ENCODE results near the gene TMEM88. TPM values are rescaled to one million over a fixed set of nuclear protein-coding genes. Genes with fewer than 3 reads are reported as not detected.
A peak's percentile ranks its signal among the peaks of the same experiment; 100 is the strongest.

Gene TMEM88
- total RNA-seq, 1 donor: 0.36 TPM

DNA sequence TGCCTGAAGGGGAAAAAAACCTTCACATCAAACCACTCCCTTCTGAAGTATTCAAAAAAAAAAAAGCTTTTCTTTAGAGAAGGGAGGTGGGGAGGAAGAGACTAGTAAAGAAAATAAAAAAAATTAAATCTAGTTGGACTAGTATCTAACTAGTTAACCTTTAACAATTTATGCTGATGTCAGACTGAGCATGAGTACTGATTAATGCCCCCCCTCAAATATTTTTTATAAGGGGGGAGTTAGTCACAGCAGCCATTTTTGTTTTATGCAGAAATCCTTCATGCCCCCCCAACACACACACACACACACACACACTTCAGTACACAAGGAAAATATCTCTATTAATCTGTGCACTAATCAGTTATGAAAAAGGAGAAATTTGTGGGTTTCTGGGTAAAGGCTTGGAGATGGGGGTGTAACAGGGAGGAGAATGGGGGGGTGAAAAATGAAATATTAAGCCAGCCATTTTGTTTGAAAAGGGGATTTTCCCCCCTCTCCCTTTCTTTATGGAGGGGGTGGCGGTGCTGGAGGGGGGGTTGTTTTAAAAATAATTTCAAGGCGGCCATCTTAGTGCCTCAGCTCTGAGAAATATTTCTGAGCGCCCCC, 29.0 kb downstream of the TMEM88 start:
- Histone ChIP-seq H3K36me3 (ENCODE audit: insufficient read depth, low read length) (peaks cover 33% of the 10 kb centered on the region), H4K20me1 (ENCODE audit: insufficient read depth, low read length) (peaks cover 9% of the 10 kb centered on the region), H3K4me1 (ENCODE audit: insufficient read depth, low read length) (peaks cover 33% of the 10 kb centered on the region), H3K27ac (ENCODE audit: low read depth, low read length) (peak overlapping the region; percentile 68), H3K4me2 (ENCODE audit: insufficient read depth, low read length) (peak overlapping the region; percentile 90), H3K79me2 (ENCODE audit: insufficient read depth, low read length) (peaks cover 18% of the 10 kb centered on the region), H3K9me3 (ENCODE audit: low read depth, low read length) (no peaks in the 10 kb centered on the region), H3K4me3 (ENCODE audit: insufficient read depth, low read length) (peak overlapping the region; percentile 64), H2AFZ (ENCODE audit: low read length) (peak overlapping the region; percentile 62), H3K27me3 (ENCODE audit: insufficient read depth, low read length) (no peaks in the 10 kb centered on the region)
- TF ChIP-seq, protein P1, sequence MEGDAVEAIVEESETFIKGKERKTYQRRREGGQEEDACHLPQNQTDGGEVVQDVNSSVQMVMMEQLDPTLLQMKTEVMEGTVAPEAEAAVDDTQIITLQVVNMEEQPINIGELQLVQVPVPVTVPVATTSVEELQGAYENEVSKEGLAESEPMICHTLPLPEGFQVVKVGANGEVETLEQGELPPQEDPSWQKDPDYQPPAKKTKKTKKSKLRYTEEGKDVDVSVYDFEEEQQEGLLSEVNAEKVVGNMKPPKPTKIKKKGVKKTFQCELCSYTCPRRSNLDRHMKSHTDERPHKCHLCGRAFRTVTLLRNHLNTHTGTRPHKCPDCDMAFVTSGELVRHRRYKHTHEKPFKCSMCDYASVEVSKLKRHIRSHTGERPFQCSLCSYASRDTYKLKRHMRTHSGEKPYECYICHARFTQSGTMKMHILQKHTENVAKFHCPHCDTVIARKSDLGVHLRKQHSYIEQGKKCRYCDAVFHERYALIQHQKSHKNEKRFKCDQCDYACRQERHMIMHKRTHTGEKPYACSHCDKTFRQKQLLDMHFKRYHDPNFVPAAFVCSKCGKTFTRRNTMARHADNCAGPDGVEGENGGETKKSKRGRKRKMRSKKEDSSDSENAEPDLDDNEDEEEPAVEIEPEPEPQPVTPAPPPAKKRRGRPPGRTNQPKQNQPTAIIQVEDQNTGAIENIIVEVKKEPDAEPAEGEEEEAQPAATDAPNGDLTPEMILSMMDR (IDR thresholded peaks at IDR 0.05; ENCODE audit: extremely low read depth, low read depth, low read length): no peak
- DNase-seq (ENCODE audit: insufficient read length, low spot score, missing footprints): peak; percentile 88

DNA sequence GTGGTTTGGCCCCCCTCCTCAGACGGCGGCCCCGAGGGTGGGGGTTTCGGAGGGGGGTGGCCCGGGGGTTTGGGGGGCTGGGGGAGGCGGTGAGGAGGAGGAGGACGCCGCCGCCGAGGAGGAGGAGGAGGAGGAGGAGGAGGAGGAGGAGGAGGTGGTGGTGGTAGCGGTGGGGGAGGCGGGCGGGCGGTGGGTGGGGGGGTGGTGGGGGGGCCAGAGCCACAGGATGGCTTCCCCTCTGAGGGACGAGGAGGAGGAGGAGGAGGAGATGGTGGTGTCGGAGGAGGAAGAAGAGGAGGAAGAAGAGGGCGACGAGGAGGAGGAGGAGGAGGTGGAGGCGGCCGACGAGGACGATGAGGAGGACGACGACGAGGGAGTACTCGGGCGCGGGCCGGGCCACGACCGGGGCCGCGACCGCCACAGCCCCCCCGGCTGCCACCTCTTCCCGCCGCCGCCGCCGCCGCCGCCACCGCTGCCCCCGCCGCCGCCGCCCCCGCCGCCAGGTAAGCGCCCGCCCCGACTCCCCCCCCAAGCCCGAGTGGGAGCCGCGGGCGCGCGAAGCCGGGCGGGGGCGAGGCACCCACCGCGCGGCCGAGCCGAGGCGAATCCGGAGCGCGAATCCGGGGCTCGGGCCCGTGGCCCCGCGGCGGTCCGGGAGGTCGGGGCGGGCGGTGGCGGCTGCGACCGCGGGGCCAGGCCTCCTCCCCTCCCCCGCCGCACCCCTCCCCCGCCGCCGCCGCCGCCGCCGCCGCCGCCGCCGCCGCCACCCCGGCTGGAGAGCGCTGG, 29.9 kb downstream of the TMEM88 start:
- peaks cover 42% of the 10 kb centered on the region for H3K4me1 ChIP-seq (ENCODE audit: insufficient read depth, low read length)
- peaks cover 28% of the 10 kb centered on the region for H3K36me3 ChIP-seq (ENCODE audit: insufficient read depth, low read length)
- TF ChIP-seq, protein P1 (IDR thresholded peaks at IDR 0.05; ENCODE audit: extremely low read depth, low read depth, low read length): no peak
- peaks cover 18% of the 10 kb centered on the region for H4K20me1 ChIP-seq (ENCODE audit: insufficient read depth, low read length)
- peak overlapping the region; percentile 97 for H3K4me2 ChIP-seq (ENCODE audit: insufficient read depth, low read length)
- no peaks in the 10 kb centered on the region for H3K27me3 ChIP-seq (ENCODE audit: insufficient read depth, low read length)
- DNase-seq (ENCODE audit: insufficient read length, low spot score, missing footprints): peak; percentile 90
- peak overlapping the region; percentile 95 for H3K4me3 ChIP-seq (ENCODE audit: insufficient read depth, low read length)
- no peak overlapping the region for H3K27ac ChIP-seq (ENCODE audit: low read depth, low read length)
- peaks cover 27% of the 10 kb centered on the region for H3K79me2 ChIP-seq (ENCODE audit: insufficient read depth, low read length)
- H2AFZ ChIP-seq (ENCODE audit: low read length): no peak overlapping the region
- H3K9me3 ChIP-seq (ENCODE audit: low read depth, low read length): no peaks in the 10 kb centered on the region

DNA sequence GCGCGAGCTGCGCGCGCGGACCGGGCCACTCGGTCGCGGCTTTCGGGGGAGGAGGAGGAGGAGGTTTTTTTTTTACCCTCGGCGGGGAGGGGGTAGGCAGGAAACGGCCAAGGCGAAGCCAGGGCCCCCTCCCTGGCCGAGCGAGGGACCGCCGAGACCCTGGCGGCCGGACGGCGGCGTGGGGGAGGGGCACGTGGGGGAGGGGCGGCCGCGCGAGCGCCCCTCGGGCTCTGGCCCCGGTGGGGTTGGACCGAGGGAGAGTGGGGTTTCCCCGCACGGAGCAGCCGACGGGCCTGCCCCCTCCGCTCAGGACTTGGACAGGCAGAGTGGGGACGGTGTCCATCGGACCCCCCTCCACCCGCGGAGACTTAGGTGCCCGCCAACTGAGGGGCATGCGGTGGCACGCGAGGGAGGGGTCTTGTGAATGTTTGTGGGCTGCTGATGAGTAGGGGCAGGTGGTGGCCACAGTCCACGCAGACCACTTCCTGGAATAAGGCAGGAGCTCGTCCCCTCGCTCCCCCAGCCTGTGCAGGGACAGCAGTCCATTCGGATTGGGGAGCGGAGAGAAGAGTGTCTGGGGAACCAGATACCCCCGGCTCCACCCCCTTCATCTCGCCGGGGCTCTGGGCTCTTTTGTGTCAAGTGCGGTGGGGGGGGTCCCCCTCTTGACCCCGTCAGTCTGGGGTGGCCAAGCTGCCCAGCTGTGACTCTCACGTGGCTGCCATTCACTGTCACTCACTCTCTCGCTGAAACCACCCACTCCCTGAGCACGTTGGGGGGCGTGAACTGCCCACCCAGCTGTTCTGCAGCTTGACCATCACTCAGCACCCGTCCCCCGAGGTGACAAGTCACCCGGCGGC, 30.7 kb downstream of the TMEM88 start:
- H3K27me3 ChIP-seq (ENCODE audit: insufficient read depth, low read length): no peaks in the 10 kb centered on the region
- TF ChIP-seq, protein P1 (IDR thresholded peaks at IDR 0.05; ENCODE audit: extremely low read depth, low read depth, low read length): no peak

More for the DNA sequence above, 30.7 kb downstream of the TMEM88 start:
- Histone ChIP-seq H3K27ac (ENCODE audit: low read depth, low read length) (peak overlapping the region; percentile 75), H2AFZ (ENCODE audit: low read length) (peak overlapping the region; percentile 72), H3K4me3 (ENCODE audit: insufficient read depth, low read length) (peak overlapping the region; percentile 95), H3K4me1 (ENCODE audit: insufficient read depth, low read length) (peaks cover 44% of the 10 kb centered on the region), H3K9me3 (ENCODE audit: low read depth, low read length) (no peaks in the 10 kb centered on the region), H3K36me3 (ENCODE audit: insufficient read depth, low read length) (peaks cover 28% of the 10 kb centered on the region), H3K79me2 (ENCODE audit: insufficient read depth, low read length) (peaks cover 32% of the 10 kb centered on the region), H4K20me1 (ENCODE audit: insufficient read depth, low read length) (peaks cover 20% of the 10 kb centered on the region), H3K4me2 (ENCODE audit: insufficient read depth, low read length) (peak overlapping the region; percentile 97)
- peak; percentile 97 for DNase-seq (ENCODE audit: insufficient read length, low spot score, missing footprints)
